ENCODE measurements around the gene UBE2J2. TPM values are rescaled to one million over a fixed set of nuclear protein-coding genes. Genes with fewer than 3 reads are reported as not detected.

The UBE2J2 gene
- total and polyA plus RNA-seq, 7 donors, result 32.4 to 63.6 (median 34.2) TPM

DNA sequence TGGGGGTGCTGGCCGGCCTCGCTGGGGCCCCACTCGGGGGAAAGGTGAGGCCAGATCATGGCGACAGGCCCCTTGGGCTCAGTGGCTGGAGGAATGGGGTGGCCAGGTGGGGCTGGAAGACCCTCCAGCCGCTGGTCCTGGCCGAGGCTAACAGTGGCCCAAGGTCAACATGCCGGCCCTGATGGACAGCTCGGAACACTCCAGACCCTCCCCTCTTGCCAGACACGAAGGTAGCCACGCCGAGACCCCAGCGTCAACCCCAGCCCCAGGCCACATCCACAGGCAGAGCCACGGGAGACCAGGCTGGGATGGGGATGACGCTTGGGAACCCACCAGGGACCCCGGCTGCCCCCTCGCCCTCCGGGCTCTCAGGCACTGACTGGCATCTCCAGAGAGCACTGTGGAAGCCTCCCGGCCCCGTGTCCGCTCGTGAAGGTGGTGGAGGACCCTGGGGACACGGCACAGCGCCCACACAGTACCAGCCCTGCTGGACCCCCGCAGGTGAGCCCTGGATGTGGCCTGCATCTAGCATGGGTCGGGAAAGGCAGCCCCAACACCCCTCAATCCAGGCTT is 26.2 kb downstream of the UBE2J2 start:
- no peaks in the 10 kb centered on the region for H3K9me3 ChIP-seq
- no peak overlapping the region for H3K4me3 ChIP-seq
- intact Hi-C loops (cut with DNase I), result no loop called here
- peaks cover 0 to 7% (median 3%) of the 10 kb centered on the region in 4 donors for H3K36me3 ChIP-seq
- no peak for DNase-seq
- no peak overlapping the region for H3K27ac ChIP-seq
- H3K27me3 ChIP-seq, result peaks cover 11 to 34% (median 31%) of the 10 kb centered on the region in 3 donors
- H3K4me1 ChIP-seq, result peaks cover 0 to 13% (median 13%) of the 10 kb centered on the region in 4 donors
- TF ChIP-seq EP300 (IDR thresholded peaks at IDR 0.05) (no peak), POLR2AphosphoS5 (IDR thresholded peaks at IDR 0.05) (no peak), POLR2A (IDR thresholded peaks at IDR 0.05) (no peak)
- TF ChIP-seq, protein P1, sequence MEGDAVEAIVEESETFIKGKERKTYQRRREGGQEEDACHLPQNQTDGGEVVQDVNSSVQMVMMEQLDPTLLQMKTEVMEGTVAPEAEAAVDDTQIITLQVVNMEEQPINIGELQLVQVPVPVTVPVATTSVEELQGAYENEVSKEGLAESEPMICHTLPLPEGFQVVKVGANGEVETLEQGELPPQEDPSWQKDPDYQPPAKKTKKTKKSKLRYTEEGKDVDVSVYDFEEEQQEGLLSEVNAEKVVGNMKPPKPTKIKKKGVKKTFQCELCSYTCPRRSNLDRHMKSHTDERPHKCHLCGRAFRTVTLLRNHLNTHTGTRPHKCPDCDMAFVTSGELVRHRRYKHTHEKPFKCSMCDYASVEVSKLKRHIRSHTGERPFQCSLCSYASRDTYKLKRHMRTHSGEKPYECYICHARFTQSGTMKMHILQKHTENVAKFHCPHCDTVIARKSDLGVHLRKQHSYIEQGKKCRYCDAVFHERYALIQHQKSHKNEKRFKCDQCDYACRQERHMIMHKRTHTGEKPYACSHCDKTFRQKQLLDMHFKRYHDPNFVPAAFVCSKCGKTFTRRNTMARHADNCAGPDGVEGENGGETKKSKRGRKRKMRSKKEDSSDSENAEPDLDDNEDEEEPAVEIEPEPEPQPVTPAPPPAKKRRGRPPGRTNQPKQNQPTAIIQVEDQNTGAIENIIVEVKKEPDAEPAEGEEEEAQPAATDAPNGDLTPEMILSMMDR (IDR thresholded peaks at IDR 0.05), result no peak
- WGBS, 2 donors, result 56 to 74% methylated on average over 25 of the region's 25 CpGs

DNA sequence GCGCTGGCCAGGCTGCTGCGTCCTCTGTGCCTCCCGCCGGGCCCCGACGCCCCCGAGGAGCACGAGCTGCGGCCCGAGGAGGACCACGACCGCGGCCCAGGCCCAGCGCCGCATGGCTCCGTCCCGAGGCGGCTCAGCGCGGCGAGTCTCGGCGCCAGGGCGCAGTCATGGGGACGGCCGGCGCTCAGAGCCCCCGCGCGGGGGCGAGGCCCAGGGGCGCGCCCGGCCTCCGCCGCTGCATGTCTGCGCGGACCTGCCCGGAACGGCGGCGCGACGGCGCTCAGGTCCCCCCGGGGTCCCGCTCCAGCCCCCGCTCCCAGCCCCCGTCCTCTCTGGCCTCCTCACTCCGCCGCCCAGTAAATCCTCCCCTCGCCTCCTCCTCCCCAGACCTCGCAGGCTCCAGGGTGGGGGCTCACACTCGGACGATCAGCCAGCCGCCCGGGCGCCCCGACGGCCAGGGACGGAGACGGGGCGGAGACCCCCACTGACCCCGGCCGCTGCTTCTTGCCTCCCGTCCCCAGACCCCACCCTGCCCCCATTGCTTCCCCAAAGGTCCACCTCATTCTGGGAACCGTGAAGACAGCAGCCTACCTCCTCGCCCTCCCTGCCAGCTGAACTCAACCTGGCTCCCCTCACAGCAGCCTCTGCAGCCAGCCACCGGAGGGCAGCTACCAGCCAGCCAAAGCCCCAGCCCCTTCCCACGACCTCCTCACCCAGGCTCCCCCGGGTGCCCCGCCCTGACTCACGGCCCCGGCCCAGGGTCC is 26.9 kb downstream of the UBE2J2 start, which contains the start of gene C1QTNF12:
Gene C1QTNF12, minus strand, starts transcription at position 146 of the 764 bp plus-strand sequence. Its CDS starts 32 bp downstream, at position 114.
- no peak within 1 kb of the TSS for H3K4me3 ChIP-seq
- no peaks in the 10 kb centered on the region for H3K9me3 ChIP-seq
- DNase-seq, result no peak
- TF ChIP-seq, protein P1 (IDR thresholded peaks at IDR 0.05), result no peak
- TF ChIP-seq POLR2A (IDR thresholded peaks at IDR 0.05) (no peak), POLR2AphosphoS5 (IDR thresholded peaks at IDR 0.05) (no peak), EP300 (IDR thresholded peaks at IDR 0.05) (no peak)
- H3K27me3 ChIP-seq, result peaks cover 11 to 34% (median 31%) of the 10 kb centered on the region in 3 donors
- 3 to 5% methylated on average over 74 of the region's 74 CpGs for WGBS, 2 donors
- intact Hi-C loops (cut with DNase I), result no loop called here
- H3K4me1 ChIP-seq, result peaks cover 0 to 13% (median 13%) of the 10 kb centered on the region in 4 donors
- peaks cover 0 to 5% (median 2%) of the 10 kb centered on the region in 4 donors for H3K36me3 ChIP-seq
- H3K27ac ChIP-seq, result no peak within 1 kb of the TSS

DNA sequence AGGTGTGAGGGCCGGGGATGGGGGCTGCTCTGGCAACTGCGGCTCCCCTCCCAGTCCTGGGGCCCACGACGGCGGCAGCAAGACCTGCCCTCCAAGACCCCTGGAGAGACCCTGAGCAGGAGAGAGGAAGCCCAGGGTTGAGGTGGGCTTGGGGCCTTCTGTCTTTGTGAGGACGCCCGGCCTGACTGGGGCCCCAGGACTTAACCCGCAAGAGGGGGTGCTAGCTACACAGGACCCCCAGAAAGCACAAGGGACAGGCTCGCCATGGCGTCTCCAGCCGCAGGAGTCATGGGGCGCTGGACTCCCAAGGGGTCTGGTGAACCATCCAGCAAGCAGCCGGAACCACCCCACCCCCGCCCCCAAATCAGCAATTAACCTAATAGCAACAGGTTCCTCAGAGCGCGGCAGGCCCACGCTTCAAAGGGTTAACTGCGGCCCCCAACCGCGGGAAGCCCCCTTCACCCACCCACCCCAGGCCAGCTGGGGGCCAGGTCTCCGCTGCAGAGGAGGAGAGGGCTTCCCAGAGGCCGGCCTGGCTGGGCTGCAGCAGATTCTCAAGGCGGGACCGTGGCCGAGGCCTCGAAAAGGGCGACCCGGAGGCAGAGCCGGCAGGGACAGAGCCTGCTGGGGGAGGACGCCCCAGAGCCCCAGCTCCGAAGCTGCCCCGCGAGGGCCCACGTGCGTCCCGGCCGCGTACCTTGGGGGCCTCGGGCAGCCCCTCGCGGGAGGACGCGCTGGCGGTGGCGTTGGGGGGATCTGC is 27.7 kb downstream of the UBE2J2 start:
- Histone ChIP-seq H3K9me3 (no peaks in the 10 kb centered on the region), H3K36me3 (no peaks in the 10 kb centered on the region), H3K4me3 (no peak overlapping the region), H3K4me1 (peaks cover 0 to 13% (median 13%) of the 10 kb centered on the region in 4 donors), H3K27me3 (peaks cover 11 to 34% (median 31%) of the 10 kb centered on the region in 3 donors), H3K27ac (no peak overlapping the region)
- no peak for DNase-seq
- 32 to 35% methylated on average over 45 of the region's 45 CpGs for WGBS, 2 donors
- intact Hi-C loops (cut with DNase I), result no loop called here
- TF ChIP-seq EP300 (IDR thresholded peaks at IDR 0.05) (no peak), POLR2A (IDR thresholded peaks at IDR 0.05) (no peak), POLR2AphosphoS5 (IDR thresholded peaks at IDR 0.05) (no peak)
- TF ChIP-seq, protein P1 (IDR thresholded peaks at IDR 0.05), result no peak

DNA sequence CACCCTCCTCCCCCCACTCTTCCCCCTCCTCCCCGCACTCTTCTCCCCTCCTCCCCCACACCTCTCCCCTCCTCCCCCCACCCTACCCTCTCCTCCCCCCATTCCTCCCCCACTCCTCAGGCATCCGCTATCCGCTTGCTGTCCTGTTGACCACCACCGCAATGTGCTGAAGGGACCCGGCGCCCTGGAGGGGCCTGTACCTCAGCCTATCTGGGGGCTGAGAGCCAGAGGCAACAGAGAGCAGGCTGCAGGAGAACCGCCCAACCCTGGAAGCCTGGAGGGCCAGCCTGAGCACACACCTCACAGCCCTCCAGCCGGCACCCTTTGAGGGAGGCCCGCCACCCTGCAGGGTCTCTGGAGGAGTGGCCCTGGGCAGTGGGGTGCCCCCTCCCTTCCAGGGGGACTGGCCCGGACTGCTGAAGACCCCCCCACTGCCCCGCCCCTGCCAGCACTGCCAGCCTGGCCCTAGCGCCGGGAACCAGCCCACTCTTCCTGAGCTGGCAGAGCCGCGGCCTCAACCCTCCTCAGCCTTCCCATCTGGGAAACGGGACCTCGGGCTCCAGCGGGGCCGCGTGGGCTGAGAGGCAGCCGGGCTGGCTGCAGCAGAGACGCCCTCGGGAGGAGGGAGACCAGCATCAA is 28.4 kb downstream of the UBE2J2 start:
- no peak overlapping the region for H3K4me3 ChIP-seq
- H3K9me3 ChIP-seq, result no peaks in the 10 kb centered on the region
- no peak for DNase-seq
- TF ChIP-seq, protein P1 (IDR thresholded peaks at IDR 0.05), result no peak
- TF ChIP-seq POLR2AphosphoS5 (IDR thresholded peaks at IDR 0.05) (no peak), EP300 (IDR thresholded peaks at IDR 0.05) (no peak), POLR2A (IDR thresholded peaks at IDR 0.05) (no peak)
- WGBS, 2 donors, result 57 to 80% methylated on average over 22 to 23 of the region's 23 CpGs
- H3K36me3 ChIP-seq, result no peaks in the 10 kb centered on the region
- intact Hi-C loops (cut with DNase I), result no loop called here
- peaks cover 0 to 13% (median 13%) of the 10 kb centered on the region in 4 donors for H3K4me1 ChIP-seq
- no peak overlapping the region for H3K27ac ChIP-seq
- peaks cover 11 to 35% (median 32%) of the 10 kb centered on the region in 3 donors for H3K27me3 ChIP-seq
